ENCODE measurements around the gene MAGIX. TPM values are rescaled to one million over a fixed set of nuclear protein-coding genes. Genes with fewer than 3 reads are reported as not detected.

The MAGIX gene
- total and polyA plus RNA-seq, 9 donors, result 0.32 to 22.5 (median 1.7) TPM

GRCh38 chrX:49187028-49187394, 24.5 kb downstream of the MAGIX start:
- no peaks in the 10 kb centered on the region for H3K36me3 ChIP-seq
- TF ChIP-seq EP300 (IDR thresholded peaks at IDR 0.05) (no peak), POLR2A (IDR thresholded peaks at IDR 0.05) (no peak), CTCF (IDR thresholded peaks at IDR 0.05) (no peak)
- H3K27me3 ChIP-seq, result no peaks in the 10 kb centered on the region
- no peaks in the 10 kb centered on the region for H3K4me1 ChIP-seq (ENCODE audit: insufficient read depth)
- peak overlapping the region in 1 of 2 donors; percentile 81 for H3K27ac ChIP-seq
- intact Hi-C loops (cut with DNase I), result no loop called here
- no peak overlapping the region for H3K4me3 ChIP-seq
- no peak for DNase-seq
- no peaks in the 10 kb centered on the region for H3K9me3 ChIP-seq
- 64 to 72% (median 69%) methylated on average over 15 of the region's 15 CpGs for WGBS, 3 donors

GRCh38 chrX:49187526-49187925, 25.0 kb downstream of the MAGIX start:
- 71 to 82% (median 73%) methylated on average over 10 of the region's 10 CpGs for WGBS, 3 donors
- no peak for DNase-seq

GRCh38 chrX:49188468-49189076, 26.0 kb downstream of the MAGIX start:
- no peaks in the 10 kb centered on the region for H3K4me1 ChIP-seq (ENCODE audit: insufficient read depth)
- intact Hi-C loops (cut with DNase I), result no loop called here
- no peak for DNase-seq
- H3K4me3 ChIP-seq, result no peak overlapping the region
- no peaks in the 10 kb centered on the region for H3K9me3 ChIP-seq
- H3K27me3 ChIP-seq, result no peaks in the 10 kb centered on the region
- no peaks in the 10 kb centered on the region for H3K36me3 ChIP-seq
- 57 to 62% (median 59%) methylated on average over 8 of the region's 8 CpGs for WGBS, 3 donors
- TF ChIP-seq CTCF (IDR thresholded peaks at IDR 0.05) (no peak), POLR2A (IDR thresholded peaks at IDR 0.05) (no peak), EP300 (IDR thresholded peaks at IDR 0.05) (no peak)
- no peak overlapping the region for H3K27ac ChIP-seq

More at GRCh38 chrX:49187526-49187925, 25.0 kb downstream of the MAGIX start:
- no peaks in the 10 kb centered on the region for H3K36me3 ChIP-seq
- no peaks in the 10 kb centered on the region for H3K4me1 ChIP-seq (ENCODE audit: insufficient read depth)
- no peaks in the 10 kb centered on the region for H3K27me3 ChIP-seq
- H3K9me3 ChIP-seq, result no peaks in the 10 kb centered on the region
- intact Hi-C loops (cut with DNase I), result no loop called here
- H3K4me3 ChIP-seq, result no peak overlapping the region
- no peak for TF ChIP-seq POLR2A (IDR thresholded peaks at IDR 0.05)
- TF ChIP-seq EP300 (IDR thresholded peaks at IDR 0.05), result no peak
- TF ChIP-seq CTCF (IDR thresholded peaks at IDR 0.05), result no peak
- no peak overlapping the region for H3K27ac ChIP-seq

GRCh38 chrX:49189606-49190005, 27.0 kb downstream of the MAGIX start:
- TF ChIP-seq POLR2A (IDR thresholded peaks at IDR 0.05) (no peak), EP300 (IDR thresholded peaks at IDR 0.05) (no peak), CTCF (IDR thresholded peaks at IDR 0.05) (no peak)
- no peak for DNase-seq
- no peaks in the 10 kb centered on the region for H3K36me3 ChIP-seq
- H3K27ac ChIP-seq, result no peak overlapping the region
- no peaks in the 10 kb centered on the region for H3K4me1 ChIP-seq (ENCODE audit: insufficient read depth)
- H3K9me3 ChIP-seq, result no peaks in the 10 kb centered on the region
- H3K4me3 ChIP-seq, result no peak overlapping the region
- WGBS, 3 donors, result 73 to 77% (median 76%) methylated on average over 6 of the region's 6 CpGs
- intact Hi-C loops (cut with DNase I), result loop anchor here in 1 of 4 donors (5.0 kb wide), 1 partner anchor 732 kb away; no protein-coding TSS in a partner anchor
- no peaks in the 10 kb centered on the region for H3K27me3 ChIP-seq
